ENCODE measurements around the gene SPSB4.
"Not testable (repeated sequence)": the region's sequence is repeated elsewhere in the genome, so short reads cannot be mapped to it uniquely, and the experiment has no call there.

SPSB4 gene

GRCh38 chr3:141112686-141113297 lies 61.6 kb downstream of the SPSB4 start:
- ATAC-seq (replicated peaks) = no peak
- H3K9me3 Mint-ChIP-seq = no peaks in the 10 kb centered on the region

GRCh38 chr3:141113680-141114079 lies 62.5 kb downstream of the SPSB4 start:
- H3K36me3 Mint-ChIP-seq (ENCODE audit: insufficient read depth); H3K4me3 Mint-ChIP-seq; ATAC-seq (replicated peaks); DNase-seq; H3K9me3 Mint-ChIP-seq; H3K4me1 Mint-ChIP-seq (ENCODE audit: low read depth in 2 of 2); H3K27ac Mint-ChIP-seq: not testable (repeated sequence)
- H3K27me3 Mint-ChIP-seq = peaks cover 15 to 28% of the 10 kb centered on the region in 2 donors

More at GRCh38 chr3:141112686-141113297, 61.6 kb downstream of the SPSB4 start:
- no peak for DNase-seq
- Mint-ChIP-seq H3K27ac (no peak overlapping the region), H3K36me3 (ENCODE audit: insufficient read depth) (no peaks in the 10 kb centered on the region), H3K4me1 (ENCODE audit: low read depth in 2 of 2) (no peaks in the 10 kb centered on the region), H3K27me3 (peaks cover 15 to 28% of the 10 kb centered on the region in 2 donors), H3K4me3 (no peak overlapping the region)

- peaks cover 19 to 26% of the 10 kb centered on the region in 2 donors for H3K27me3 Mint-ChIP-seq
- no peaks in the 10 kb centered on the region for H3K36me3 Mint-ChIP-seq (ENCODE audit: insufficient read depth)
- H3K4me3 Mint-ChIP-seq = no peak overlapping the region
- no peak for ATAC-seq (replicated peaks)
- DNase-seq = no peak
- H3K27ac Mint-ChIP-seq = no peak overlapping the region
- no peaks in the 10 kb centered on the region for H3K4me1 Mint-ChIP-seq (ENCODE audit: low read depth in 2 of 2)
- no peaks in the 10 kb centered on the region for H3K9me3 Mint-ChIP-seq
Observed at GRCh38 chr3:141114179-141114745, 63.1 kb downstream of the SPSB4 start.

GRCh38 chr3:141114816-141115460 lies 63.8 kb downstream of the SPSB4 start:
- Mint-ChIP-seq H3K27ac (no peak overlapping the region), H3K36me3 (ENCODE audit: insufficient read depth) (no peaks in the 10 kb centered on the region), H3K27me3 (peaks cover 21% of the 10 kb centered on the region in 2 donors), H3K4me1 (ENCODE audit: low read depth in 2 of 2) (no peaks in the 10 kb centered on the region), H3K4me3 (no peak overlapping the region), H3K9me3 (no peaks in the 10 kb centered on the region)
- DNase-seq (no peak), ATAC-seq (replicated peaks) (no peak)

- peaks cover 22% of the 10 kb centered on the region in 2 donors for H3K27me3 Mint-ChIP-seq
- H3K27ac Mint-ChIP-seq = no peak overlapping the region
- H3K9me3 Mint-ChIP-seq = no peaks in the 10 kb centered on the region
- no peaks in the 10 kb centered on the region for H3K36me3 Mint-ChIP-seq (ENCODE audit: insufficient read depth)
- no peak for ATAC-seq (replicated peaks)
- no peak for DNase-seq
- H3K4me1 Mint-ChIP-seq (ENCODE audit: low read depth in 2 of 2) = no peaks in the 10 kb centered on the region
- H3K4me3 Mint-ChIP-seq = no peak overlapping the region
Observed at GRCh38 chr3:141115789-141116541, 64.8 kb downstream of the SPSB4 start.

- Mint-ChIP-seq H3K9me3 (no peaks in the 10 kb centered on the region), H3K27me3 (peaks cover 20 to 29% of the 10 kb centered on the region in 2 donors), H3K4me1 (ENCODE audit: low read depth in 2 of 2) (no peaks in the 10 kb centered on the region), H3K4me3 (no peak overlapping the region), H3K27ac (no peak overlapping the region), H3K36me3 (ENCODE audit: insufficient read depth) (no peaks in the 10 kb centered on the region)
- no peak for ATAC-seq (replicated peaks)
- no peak for DNase-seq
Observed at GRCh38 chr3:141116721-141117120, 65.6 kb downstream of the SPSB4 start.

GRCh38 chr3:141117982-141118381 lies 66.8 kb downstream of the SPSB4 start:
- not testable (repeated sequence) for DNase-seq; H3K27ac Mint-ChIP-seq; ATAC-seq (replicated peaks); H3K36me3 Mint-ChIP-seq (ENCODE audit: insufficient read depth); H3K9me3 Mint-ChIP-seq; H3K4me3 Mint-ChIP-seq; H3K4me1 Mint-ChIP-seq (ENCODE audit: low read depth in 2 of 2)
- peaks cover 17 to 30% of the 10 kb centered on the region in 2 donors for H3K27me3 Mint-ChIP-seq

DNA sequence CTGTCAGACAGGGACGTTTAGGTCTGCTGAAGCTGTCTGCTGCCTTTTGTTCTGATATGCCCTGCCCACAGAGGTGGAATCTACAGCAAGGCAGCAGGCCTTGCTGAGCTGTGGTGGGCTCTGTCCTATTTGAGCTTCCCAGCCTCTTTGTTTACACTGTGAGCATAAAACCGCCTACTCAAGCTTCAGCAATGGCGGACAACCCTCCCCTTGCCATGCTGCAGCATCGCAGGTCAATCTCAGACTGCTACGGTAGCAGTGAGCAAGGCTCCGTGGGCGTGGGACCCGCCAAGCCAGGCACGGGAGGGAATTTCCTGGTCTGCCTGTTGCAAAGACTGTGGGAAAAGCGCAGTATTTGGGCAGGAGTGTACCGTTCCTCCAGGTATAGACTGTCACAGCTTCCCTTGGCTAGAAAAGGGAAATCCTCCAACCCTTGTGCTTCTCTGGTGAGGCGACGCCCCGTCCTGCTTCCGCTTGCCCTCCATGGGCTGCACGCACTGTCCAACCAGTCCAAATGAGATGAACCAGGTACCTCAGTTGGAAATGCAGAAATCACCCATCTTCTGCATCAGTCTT lies 71.4 kb downstream of the SPSB4 start:
- no peak for ATAC-seq (replicated peaks)
- no peak overlapping the region for H3K4me3 Mint-ChIP-seq

DNA sequence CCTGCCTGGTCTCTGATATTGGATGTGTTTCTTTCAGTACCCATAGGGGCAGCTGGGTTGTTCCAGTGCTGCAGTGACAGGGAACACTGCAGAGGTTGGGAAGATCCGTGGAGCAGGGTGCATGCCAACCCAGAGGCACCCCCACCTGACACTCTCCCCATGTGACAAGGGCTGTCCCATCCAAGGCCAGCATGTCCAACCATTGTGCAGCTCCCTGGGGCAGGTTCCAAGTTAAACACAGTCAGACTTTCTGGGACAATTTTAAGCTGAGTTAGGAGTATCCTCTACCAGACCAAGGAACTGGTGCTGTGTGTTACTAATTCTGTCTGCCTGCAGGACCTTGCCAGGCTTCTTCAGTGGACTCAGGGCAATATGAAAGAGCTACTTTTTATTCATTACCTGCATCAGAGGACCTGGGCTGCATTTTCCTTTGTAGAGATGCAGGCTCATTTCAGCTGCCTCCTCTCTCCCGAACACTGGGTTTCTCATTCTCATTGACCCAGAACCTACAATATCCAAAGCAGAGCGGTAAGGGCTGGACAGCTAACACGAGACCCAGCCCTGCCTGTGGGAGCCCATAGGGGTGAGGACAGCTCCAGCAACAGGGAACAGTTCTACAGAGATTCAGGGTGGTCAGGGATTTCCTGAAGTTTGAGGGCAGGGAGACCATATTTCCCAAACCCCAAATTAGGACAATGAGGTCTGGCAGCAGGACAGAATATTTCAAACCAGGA lies 72.7 kb downstream of the SPSB4 start:
- peaks cover 61 to 77% of the 10 kb centered on the region in 2 donors for H3K27me3 Mint-ChIP-seq
- no peak for ATAC-seq (replicated peaks)
- no peak for DNase-seq
- H3K4me3 Mint-ChIP-seq = no peak overlapping the region
- H3K36me3 Mint-ChIP-seq (ENCODE audit: insufficient read depth) = no peaks in the 10 kb centered on the region
- H3K27ac Mint-ChIP-seq = no peak overlapping the region
- no peaks in the 10 kb centered on the region for H3K9me3 Mint-ChIP-seq
- H3K4me1 Mint-ChIP-seq (ENCODE audit: low read depth in 2 of 2) = no peaks in the 10 kb centered on the region

More for the DNA sequence above, 71.4 kb downstream of the SPSB4 start:
- Mint-ChIP-seq H3K36me3 (ENCODE audit: insufficient read depth) (no peaks in the 10 kb centered on the region), H3K4me1 (ENCODE audit: low read depth in 2 of 2) (no peaks in the 10 kb centered on the region), H3K27ac (no peak overlapping the region), H3K27me3 (peaks cover 52 to 70% of the 10 kb centered on the region in 2 donors), H3K9me3 (no peaks in the 10 kb centered on the region)
- no peak for DNase-seq

- DNase-seq (no peak), ATAC-seq (replicated peaks) (no peak)
- Mint-ChIP-seq H3K4me1 (ENCODE audit: low read depth in 2 of 2) (no peaks in the 10 kb centered on the region), H3K27me3 (peaks cover 61 to 68% of the 10 kb centered on the region in 2 donors), H3K4me3 (no peak overlapping the region), H3K9me3 (no peaks in the 10 kb centered on the region), H3K27ac (no peak overlapping the region), H3K36me3 (ENCODE audit: insufficient read depth) (peaks cover 2% of the 10 kb centered on the region)
Observed at GRCh38 chr3:141124715-141125114, 73.6 kb downstream of the SPSB4 start.

GRCh38 chr3:141125351-141125750 lies 74.2 kb downstream of the SPSB4 start:
- no peak for ATAC-seq (replicated peaks)
- Mint-ChIP-seq H3K9me3 (no peaks in the 10 kb centered on the region), H3K27me3 (peaks cover 55 to 62% of the 10 kb centered on the region in 2 donors), H3K4me1 (ENCODE audit: low read depth in 2 of 2) (no peaks in the 10 kb centered on the region), H3K4me3 (no peak overlapping the region), H3K27ac (no peak overlapping the region), H3K36me3 (ENCODE audit: insufficient read depth) (peaks cover 2% of the 10 kb centered on the region)
- DNase-seq = no peak

GRCh38 chr3:141126661-141127343 lies 75.7 kb downstream of the SPSB4 start:
- Mint-ChIP-seq H3K27me3 (peaks cover 53% of the 10 kb centered on the region in 2 donors), H3K9me3 (no peaks in the 10 kb centered on the region), H3K27ac (no peak overlapping the region), H3K4me3 (no peak overlapping the region), H3K36me3 (ENCODE audit: insufficient read depth) (peaks cover 2% of the 10 kb centered on the region), H3K4me1 (ENCODE audit: low read depth in 2 of 2) (no peaks in the 10 kb centered on the region)
- ATAC-seq (replicated peaks) = no peak
- DNase-seq = no peak

All from effector memory CD8-positive, alpha-beta T cell (primary cell).